ENCODE data around the gene CPNE7.
"Not testable (repeated sequence)": the region's sequence is repeated elsewhere in the genome, so short reads cannot be mapped to it uniquely, and the experiment has no call there.

CPNE7 gene

DNA sequence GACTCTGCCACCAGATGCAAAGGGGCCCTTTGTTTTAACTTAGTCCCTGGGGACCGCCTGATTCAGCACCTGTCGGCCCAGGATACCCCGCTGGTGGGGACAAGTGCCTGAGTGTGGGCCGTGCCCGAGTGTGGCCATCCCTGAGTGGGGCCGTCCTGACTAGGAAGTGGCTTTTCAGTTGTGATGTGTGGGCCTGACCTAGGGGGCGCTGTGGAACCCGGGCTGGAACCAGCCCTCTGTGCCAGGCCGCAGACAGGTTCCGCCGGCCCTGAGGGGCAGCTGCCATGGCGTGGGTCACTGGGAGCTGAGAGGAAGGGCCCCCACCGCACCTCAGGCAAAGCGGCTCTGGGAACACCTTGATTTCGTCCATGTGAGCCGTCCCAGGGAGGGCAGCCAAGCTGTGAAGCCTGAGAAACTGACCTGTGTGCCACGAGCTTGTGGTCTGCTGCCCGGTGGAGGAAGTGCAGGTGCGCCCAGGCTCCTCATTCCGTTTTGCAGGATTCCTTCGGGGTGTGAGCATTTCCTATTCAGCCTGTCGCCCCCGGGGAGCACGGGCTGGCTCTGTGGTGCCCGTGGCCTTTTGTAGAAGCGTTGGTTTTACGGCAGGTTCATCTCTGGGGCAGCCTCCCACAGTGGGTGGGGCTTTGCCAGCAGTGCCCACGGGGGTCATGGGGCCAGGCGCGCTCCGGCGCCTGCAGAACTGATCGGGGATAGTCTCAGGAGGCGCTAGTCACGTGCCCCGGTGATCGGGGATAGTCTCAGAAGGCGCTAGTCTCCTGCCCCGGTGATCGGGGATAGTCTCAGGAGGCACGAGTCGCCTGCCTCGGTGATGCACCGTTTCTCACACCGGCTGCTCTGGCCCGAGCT, 9.8 kb upstream of the CPNE7 start:
- peak; percentile 54 to 59 for DNase-seq (ENCODE audit: low read depth in 2 of 2)

DNA sequence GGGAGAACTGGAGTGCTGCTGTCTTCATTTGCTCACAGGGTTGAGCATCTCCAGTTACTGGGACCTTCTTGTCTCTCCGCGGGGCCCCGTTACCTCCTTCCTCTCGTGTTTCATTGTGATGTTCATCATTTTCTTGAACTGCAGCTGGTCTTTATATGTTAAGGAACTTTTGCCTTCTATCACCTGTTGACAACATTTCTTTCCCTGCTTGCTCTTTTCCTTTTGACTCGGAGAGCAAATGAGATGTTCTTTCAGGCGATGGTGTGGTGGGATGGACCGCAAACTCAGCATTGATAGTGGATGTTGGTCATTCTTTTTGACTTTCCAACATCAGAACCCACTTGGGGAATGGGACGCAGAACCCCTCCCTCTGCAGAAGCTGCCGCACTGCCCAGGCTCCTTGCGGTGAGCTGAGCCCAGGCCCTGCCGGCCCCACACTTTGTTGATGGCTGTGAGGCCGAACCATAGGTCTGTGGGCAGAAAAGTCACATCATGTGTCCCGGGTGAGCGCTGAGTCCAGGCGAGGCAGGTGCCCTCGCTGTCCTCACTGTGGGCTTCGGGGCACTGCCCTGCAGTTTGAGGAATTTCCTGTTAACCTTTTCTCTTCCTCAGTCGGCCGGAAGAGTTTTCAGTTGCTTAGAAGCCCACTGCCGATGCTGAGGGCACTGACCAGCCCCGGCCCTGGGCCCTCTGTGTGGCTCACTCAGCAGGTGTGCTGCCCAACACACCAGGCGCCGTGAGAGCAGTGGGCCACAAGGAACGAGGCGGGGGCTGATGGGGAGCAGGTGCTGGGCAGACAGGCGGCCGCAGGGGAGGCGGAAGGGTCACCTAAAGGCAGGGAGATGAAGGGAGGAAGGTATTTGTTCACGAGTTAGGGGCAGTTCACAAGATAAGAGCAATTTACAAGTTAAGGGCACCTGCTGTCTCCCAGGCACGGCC, 7.6 kb upstream of the CPNE7 start:
- DNase-seq (ENCODE audit: low read depth in 2 of 2): no peak

DNA sequence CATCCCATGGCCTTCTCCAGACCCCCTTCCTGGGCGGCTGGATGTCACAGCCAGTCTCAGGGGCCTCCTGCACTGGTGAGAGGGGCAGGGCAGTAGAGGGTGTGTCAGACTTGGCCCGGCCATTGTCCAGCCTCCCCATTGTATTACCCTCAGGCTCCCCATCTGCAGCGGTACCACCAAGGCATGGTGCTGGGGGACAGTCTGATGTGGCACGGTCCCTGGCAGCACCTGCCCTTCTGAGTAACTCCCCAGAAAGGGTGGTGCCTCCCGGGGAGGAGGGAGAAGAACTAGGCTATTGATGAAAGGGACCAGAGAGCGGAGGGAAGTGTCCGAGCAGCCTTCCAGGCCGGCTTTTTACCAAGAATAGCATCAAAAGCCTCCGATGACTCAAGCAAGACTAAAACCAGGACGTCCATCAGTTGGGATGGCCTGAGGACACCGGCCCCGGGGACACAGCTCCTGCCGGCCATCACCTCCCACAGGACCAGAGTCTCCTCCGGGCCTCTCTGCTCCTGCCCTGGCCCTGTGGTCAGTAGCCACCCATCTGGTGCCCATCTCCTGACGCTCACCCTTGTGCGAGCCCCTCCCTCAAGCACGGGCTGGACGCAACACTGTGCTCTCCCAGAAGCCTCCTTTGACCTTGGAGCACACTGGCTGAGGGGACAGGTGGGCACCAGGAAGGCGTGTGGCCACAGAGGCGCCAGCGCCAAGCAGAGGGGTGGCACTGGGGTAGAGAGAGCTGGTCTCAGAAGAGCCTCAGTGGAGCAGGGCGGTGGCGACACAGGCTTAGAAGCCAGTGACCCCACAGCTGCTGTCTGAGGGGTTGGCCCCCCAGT, 5.8 kb upstream of the CPNE7 start:
- no peak for DNase-seq (ENCODE audit: low read depth in 2 of 2)

DNA sequence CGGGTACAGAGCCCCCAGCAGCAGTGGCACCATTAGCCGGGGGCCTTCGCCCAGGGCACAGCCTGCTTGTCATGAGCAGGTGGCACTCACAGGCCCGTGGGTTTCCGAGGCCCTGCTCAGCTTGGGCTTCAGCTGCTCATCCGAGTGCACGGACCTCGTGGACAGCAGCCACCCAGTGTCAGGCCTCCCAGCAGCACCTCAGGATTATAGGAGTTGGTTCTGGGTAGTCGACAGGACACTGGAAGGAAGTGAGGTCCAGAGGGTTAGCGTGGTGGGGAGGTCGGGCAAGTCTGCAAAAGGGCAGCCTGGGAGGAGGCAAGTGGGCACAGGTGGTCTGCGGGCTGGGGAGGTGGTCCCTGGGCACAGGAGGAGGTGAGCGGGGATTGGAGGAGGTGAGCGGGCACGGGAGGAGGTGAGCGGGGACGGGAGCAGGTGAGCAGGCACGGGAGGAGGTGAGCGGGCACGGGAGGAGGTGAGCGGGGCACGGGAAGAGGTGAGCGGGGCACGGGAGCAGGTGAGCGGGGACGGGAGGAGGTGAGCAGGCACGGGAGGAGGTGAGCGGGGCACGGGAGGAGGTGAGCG, 5.1 kb upstream of the CPNE7 start:
- no peak for DNase-seq (ENCODE audit: low read depth in 2 of 2)

DNA sequence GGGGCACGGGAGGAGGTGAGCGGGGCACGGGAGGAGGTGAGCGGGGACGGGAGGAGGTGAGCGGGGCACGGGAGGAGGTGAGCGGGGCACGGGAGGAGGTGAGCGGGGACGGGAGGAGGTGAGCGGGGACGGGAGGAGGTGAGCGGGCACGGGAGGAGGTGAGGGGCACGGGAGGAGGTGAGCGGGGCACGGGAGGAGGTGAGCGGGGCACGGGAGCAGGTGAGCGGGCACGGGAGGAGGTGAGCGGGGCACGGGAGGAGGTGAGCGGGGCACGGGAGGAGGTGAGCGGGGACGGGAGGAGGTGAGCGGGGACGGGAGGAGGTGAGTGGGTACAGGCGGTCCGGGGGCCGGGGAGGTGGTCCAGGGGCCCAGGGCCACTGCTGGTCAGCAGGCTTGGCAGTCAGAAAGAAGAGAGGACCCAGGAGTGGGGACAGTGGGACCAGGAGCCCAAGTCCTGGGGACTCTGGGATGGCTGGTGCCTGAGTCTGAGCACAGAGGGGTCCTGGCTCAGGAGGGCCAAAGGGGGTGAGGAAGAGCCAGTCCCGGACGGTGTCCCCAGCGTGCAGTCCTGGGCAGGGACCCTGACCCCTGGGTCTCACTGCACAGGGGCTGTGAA, 4.5 kb upstream of the CPNE7 start:
- DNase-seq (ENCODE audit: low read depth in 2 of 2): not testable (repeated sequence)

DNA sequence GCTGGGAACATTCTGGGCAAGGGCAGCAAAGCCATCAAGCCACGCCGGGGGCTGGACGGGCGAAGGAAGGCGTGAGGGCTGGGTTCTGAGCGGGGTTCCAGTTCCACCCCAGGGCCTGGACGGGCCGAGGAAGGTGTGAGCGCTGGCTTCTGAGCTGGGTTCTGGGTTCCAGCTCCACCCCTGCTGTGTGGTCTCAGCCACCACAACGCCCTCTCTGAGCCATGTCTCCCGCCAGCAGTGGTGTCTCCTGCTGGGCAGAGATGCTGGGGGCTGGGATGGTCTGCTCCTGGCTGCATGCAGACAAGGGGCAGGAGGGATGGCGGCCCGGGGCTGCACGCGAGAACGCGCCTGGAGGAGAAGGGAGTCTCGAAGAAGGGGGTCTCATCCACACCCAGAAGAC, 3.9 kb upstream of the CPNE7 start:
- no peak for DNase-seq (ENCODE audit: low read depth in 2 of 2)

DNA sequence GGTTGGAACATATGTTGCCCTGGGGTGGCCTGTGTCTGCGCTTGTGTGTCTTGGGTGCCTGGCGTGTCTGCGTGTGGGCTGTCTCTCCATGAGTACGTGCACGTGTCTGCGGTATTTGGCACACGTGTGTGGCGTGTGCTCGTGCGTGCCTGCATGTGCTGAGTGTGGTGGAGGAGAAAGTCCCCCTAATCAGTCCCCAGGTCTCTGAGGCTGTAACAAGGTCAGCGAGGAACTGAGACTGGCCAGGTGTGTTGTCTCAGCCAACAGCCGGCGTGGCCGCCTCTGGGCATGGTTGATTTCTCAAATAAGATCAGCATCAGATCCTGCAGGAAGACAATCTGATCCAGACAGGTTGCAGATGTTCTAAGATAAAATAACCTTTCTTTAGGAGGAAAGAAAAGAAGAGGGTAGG, 3.5 kb upstream of the CPNE7 start:
- DNase-seq (ENCODE audit: low read depth in 2 of 2): no peak

DNA sequence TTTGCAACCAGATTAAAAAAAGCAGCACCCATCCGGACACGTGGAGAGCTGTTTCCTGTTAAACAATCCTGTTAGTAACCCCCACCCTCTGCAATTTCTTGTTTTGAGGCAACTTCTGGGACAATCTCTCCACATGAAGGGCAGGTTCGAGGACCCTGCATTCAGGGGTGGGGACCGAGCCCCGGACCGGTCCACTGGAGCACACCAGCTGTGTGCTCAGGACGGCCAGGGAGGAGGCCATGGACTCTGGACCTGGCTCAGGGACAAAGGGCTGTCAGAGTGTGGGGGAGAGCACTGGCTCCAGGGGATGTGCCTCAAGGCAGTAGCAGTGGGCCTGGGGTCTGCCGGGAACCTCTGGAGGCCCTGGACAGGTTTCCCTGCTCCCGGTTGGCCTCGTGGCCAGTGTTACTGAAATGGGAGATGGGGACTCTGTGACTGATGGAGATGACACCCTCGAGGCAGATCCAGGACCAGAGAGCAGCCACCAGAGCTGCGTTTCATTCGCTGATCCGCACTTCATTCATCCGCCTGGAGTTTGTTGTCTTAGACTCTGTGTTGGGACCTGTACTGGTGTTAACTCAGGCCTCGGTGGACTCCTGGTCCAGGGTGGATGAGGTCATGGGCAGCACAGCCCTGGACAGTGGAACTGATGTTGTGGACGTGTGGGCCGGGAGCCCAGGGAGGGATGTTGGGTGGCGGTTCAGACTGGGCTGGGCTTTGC, 2.9 kb upstream of the CPNE7 start:
- no peak for DNase-seq (ENCODE audit: low read depth in 2 of 2)

DNA sequence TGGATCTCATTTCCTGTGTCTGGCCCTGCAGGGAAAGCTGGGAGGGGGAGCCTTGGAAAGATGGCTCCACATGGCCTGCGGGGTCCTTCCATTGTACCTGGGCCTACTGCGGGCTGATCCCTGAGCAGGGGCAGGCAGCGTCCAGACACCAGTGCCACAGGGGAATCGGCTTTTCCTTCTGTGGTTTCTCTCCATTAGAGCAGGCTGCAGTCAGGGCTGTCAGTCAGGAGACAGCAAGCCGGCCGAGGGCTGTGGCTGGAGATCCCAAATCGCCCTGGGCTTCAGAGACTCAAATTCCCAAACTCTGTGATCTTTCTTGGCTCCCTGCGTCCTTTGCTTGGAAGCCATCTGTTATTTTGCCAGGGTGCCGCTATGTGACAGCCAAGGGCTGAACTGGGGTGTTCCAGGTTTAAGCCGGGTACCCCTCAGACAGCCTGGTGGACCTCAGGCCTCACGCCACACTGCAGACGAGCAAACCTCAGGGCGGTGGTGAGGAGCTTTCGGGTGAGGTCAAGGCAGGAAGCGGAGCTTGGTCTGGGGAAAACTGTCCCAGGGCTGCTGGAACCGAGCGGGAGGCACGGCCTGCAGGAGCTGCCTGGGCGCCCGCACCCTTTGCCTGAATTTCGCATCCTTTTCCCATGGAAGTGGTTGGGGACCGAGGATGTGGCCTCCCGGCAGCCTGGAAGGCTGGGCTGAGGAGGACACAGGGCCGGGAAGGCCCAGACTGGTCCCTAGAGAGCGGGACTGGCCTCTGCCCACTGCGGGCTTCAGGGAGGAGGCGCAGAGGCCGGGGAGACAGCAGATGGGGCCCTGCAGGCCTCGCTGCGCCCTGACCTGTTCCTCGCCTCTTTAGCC, 1.5 kb upstream of the CPNE7 start:
- DNase-seq (ENCODE audit: low read depth in 2 of 2): no peak

DNA sequence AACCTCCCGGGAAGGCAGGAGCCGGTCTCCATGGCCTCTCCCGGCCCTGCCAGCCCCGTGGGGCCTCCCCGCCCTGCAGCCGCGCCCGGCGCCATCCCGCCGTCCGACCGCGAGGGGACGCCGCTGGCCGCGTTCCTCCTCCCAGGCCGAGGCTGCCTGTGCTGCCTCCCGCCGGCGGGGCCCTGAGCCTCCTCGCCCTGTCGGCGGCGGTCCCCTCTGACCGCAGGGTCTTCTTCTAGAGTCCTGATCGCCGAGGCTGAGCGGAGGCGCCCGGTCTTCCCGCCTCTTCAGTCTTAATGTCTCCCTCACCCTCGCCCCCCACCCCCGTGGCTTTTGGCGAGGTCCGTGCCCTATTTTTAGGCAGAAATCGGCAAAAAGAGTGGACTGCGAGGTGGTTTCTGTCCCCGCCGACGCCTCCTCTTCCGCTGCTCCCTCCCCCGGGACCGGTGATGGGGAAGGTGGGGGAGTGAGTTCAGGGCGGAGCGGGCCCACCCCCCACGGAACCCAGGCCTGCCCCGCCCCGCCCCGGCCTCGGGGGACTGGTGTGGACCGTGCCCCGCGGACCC, 794 bp upstream of the CPNE7 start:
- peak in 1 of 2 donors; percentile 49 for DNase-seq (ENCODE audit: low read depth in 2 of 2)

DNA sequence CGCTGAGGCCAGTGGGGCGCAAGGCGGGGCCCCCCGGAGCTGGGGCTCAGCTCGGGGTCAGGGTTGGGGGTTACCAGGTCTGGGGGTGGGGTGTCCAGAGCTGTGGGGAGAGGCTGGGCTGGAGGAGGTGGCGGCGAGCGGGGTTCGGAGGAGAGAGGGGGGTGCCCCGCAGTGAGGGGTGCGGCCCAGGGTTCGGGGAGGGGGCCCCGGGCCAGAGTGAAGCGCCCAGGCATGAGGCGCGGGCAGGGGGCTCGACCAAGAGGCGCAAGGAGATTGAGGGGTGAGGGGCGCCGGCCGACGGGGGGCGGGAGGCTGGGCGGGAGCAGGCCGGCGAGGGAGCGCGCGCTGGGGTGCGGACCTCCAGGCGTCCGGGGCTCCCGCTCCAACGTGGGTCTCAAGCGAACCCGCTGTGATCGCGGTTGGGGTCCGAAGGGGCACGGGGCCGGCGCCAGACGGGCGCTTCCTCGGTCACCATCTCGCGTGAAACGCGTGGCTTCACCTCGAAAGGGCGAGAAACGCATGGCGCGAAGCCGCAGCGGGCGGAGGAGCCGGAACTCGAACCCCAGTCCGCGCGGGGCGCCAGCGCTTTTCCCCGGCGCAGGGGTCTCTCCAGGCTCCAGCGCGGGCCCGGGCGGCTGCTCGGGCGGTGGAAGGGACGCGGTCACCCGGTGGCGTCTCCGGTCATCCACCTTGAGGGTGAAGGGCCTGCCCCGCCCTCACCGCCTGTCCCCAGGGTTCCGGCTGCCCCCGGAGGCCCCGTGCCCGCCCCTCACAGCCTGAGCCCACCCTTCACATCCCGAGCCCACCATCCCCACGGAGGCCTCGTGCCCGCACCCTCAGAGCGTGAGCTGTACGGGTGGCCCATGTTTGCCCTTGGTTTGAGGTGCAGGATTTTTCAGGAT, 846 bp downstream of the CPNE7 start:
- no peak for DNase-seq (ENCODE audit: low read depth in 2 of 2)

DNA sequence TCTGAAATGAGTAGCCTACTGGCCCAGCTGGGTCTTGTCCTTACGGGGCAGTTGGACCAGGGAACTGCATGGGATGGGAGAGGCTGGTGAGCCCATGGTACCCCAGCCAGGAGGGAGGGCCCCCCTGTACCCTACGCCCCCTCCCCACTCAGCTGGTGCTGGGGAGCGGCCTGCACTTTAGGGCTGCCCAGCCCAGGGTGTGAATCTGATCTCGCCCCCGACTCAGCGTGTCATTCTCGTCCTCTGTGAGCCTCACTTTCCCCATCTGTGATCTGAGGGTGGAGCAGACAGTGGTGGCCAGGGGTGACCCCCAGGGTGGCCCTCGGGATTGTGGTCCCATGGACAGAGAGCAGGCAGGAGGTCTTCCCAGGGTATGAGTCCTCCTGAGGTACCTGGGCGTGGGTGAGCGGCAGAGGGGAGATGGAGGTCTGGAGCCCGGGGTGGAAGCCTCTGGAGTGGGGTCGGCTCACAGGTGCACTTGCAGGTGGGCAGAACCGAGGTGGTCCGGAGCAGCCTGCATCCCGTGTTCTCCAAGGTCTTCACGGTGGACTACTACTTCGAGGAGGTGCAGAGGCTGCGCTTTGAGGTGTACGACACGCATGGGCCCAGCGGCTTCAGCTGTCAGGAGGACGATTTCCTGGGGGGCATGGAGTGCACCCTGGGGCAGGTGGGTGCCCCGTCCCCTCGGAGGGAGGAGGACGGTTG, 1.6 kb downstream of the CPNE7 start:
- DNase-seq (ENCODE audit: low read depth in 2 of 2): no peak

DNA sequence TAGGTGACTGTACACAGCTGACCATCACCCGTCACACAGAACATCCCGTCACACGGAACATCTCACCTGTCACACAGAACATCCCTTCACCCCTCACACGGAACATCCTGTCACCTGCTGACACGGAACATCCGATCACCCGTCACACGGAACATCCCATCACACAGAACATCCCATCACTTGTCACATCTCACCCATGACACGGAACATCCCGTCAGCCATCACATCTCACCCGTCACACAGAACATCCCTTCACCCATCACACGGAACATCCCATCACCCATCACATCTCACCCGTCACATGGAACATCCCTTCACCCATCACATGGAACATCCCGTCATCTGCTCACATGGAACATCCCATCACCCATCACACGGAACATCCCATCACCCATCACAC, 3.8 kb downstream of the CPNE7 start:
- DNase-seq (ENCODE audit: low read depth in 2 of 2): no peak

DNA sequence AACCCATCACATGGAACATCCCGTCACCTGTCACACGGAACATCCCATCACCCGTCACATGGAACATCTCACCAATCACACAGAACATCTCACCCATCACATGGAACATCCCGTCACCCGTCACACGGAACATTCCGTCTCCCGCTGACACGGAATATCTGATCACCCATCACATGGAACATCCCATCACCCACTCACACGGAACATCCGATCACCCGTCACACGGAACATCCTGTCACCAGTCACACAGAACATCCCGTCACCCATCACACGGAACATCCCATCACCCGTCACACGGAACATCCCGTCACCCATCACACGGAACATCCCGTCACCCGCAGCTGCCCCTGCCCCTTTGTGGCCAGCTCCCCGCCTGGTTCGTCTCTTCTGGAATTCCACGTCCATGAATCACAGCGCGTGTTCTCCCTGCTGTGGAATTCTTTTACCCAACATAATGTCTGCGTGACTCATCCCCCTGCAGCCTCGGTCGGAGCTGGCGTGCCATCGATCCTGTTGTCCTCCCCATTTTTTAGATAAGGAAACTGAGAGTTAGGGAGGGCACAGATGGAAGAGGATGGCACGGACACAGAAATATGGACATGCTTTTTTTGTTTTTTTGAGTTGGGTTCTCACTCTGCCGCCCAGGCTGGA, 5.6 kb downstream of the CPNE7 start:
- DNase-seq (ENCODE audit: low read depth in 2 of 2): no peak

DNA sequence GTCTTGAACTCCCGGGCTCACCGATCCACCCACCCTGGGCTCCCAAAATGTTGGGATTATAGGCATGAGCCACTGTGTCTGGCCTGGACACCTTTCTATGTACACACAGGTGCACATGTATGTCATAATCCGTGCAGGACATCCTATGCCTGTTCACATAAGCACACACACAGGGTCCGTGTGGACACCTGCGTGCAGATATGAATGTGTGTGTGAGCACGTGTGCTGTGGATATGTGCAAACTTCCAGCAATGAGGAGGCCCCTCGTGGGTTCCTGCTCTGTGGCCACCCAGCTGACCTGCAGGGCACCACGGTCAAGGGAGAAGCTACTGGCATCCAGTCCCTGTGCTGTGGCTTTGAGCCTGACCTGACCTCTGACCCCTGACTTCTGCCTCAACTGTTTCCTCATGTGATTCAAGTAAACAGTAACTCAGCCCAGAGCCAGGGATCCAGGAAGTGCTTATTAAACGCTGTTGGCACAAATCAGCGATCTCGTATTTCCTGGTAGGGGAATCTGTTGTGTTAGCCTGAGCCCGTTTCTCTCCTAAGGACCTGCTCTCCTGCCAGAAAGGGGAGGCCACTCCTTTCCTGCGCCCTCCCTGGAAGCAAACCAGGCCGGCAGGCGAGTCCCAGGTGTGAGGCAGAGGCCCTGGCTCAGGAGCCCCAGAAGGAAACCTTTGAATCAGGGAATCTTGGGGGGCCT, 6.5 kb downstream of the CPNE7 start:
- DNase-seq (ENCODE audit: low read depth in 2 of 2): no peak

DNA sequence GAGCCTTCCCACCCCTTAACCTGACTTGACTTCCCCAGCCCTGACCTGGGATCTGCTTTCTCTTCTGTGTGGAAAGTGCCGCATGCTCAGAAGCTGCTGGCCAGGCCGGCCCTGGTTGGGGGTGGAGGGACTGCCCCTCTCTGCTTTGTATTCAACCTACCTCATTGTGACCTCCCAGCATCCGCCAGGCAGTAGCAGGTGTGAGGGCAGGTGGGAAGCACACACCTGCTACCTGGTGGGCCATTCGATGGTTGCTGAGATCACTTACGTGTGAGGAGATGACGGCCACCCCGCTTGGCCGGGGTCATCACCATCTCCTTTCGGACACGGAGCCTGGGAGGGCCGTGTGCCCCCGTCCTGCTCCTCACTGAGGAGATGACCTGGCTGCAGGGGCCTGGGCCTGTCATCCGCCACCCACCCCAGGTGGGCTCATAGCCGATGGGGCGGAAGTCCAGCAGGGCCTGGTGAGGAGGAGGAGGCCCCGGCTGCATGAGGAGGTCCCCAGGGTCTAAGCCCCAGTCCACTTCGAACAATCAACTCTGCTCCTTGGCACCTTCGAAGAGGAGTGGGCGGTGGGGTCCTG, 7.1 kb downstream of the CPNE7 start:
- DNase-seq (ENCODE audit: low read depth in 2 of 2): no peak

Data from stimulated activated CD8-positive, alpha-beta memory T cell treated with anti-CD3 and anti-CD28 coated beads, Interleukin-15, amount 100 ng/mL, for 48 hours (primary cell).